Stromal cell of bone marrow (primary cell): ENCODE measurements around the gene CASD1.

Source experiments
- DNase-seq: peaks from one replicate; pipeline ENCODE4 v3.0.0-alpha.2; 2012; ENCODE audit warnings: low read depth

The CASD1 gene

GRCh38 chr7:94509264-94509886 lies at the start of gene CASD1:
Gene CASD1 (plus strand): TSS chr7:94509809. CDS start chr7:94510085, 276 bp downstream.
- no peak for DNase-seq

- no peak for DNase-seq
These were observed 43.1 kb upstream of the CASD1 start for GRCh38 chr7:94466516-94466915.

DNA sequence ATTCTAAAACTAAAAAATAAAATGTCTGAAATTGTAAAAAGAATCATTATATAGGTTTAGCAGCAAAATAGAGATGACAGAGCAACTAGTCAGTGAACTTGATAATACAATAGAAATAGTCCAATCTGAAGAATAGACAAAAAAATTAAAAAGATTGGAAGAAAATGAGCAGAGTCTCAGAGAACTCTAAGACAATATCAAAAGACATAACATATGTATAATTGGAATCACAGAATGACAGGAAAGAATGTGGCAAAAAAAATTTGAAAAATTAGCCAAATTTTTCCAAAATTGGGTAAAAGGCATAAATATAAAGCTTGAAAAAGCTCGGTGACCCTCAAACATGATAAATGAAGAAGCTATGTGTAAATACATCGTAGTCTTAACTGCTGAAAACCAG lies 38.0 kb upstream of the CASD1 start:
- no peak for DNase-seq

GRCh38 chr7:94472608-94473007 lies 37.0 kb upstream of the CASD1 start:
- DNase-seq = no peak

GRCh38 chr7:94476251-94476840 lies 33.3 kb upstream of the CASD1 start:
- DNase-seq = no peak

DNA sequence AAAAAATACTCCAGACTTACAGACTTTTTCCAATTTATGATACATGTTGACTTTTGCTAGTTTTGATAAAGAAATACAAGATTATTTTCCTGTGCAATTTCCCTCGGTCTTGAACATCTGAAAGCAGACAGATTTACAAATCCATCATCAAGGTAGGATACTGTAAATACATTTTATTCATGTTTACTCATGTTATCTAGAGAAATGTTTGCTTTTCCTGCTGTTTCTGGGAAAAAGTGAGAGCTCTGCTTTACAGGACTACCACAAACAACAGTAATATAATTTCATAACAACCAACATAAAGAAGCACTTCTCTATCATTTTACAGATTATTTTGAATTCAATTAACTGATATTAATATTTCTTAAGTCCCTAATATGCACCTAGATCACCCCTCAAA lies 31.7 kb upstream of the CASD1 start:
- DNase-seq = no peak

DNA sequence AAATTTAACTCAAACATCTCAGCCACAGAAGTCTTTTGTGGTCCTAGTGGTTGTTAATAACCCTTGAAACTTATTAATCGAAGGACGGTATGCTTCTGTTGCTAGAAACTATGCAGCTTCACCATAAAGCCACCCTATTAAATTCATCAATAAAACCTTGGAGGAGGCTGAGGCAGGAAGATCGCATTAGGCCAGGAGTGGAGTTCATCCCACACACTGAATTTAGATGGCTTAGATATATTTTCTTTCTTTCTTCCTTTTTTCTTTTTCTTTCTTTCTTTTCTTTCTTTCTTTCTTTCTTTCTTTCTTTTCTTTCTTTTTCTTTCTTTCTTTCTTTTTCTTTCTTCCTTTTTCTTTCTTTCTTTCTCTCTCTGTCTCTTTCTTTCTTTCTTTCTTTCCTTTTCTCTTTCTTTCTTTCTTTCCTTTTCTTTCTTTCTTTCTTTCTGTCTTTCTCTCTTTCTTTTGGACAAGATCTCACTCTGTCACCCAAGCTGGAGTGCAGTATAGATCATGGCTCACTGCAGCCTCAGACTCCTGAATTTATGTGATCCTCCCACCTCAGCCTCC lies 30.9 kb upstream of the CASD1 start:
- no peak for DNase-seq

DNA sequence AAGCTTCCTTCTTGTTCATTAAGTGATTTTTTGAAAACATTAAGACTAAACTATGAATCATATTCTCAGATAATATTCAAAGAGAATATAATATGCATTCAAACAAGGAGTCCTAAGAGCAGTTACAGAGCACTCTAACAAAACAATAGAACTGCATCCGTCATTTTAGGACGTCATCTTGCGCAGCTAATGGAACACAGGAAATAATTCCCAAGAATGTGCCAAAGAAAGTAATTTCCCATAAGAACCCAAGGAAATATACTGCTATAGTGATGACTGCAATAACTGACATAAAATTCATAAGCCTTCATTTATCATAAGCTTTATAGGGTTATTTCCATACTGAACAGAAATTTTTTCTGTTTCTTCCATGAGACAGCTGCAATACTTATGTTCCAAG lies 28.3 kb upstream of the CASD1 start:
- no peak for DNase-seq

DNA sequence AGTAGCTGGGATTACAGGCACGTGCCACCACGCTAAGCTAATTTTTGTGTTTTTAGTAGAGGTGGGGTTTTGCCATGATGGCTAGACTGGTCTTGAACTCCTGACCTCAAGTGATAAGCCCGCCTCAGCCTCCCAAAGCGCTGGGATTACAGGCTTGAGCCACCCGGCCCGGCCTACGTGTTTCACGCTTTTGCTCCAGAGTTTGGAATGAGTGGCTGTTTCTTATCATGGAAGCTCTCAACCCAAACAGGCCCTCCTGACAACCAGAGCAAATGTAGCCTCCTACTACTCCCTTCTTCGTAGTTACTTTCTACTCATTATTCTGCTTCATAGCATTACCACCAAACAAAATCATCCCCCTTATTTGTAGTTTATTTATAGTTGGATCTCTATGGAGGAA lies 26.8 kb upstream of the CASD1 start:
- no peak for DNase-seq

DNA sequence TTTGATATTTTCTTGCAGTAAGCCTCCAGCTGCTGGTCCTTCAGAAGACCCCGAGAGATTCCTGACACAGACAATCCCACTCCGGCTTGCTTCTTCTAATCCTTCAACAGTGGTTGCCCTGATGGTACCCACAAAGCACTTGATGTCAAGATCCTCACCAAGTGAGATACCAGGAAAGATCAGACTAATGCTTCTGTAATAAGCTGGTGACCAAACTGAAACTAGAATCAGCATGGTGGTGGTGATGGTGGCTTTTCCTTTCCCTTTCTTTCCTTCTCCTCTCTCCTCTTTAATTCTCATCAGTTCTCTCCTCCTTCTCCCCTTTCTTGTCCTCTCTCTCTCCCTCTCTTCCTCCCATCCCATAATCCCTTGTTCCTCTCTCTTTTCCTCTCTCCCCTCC lies 25.8 kb upstream of the CASD1 start:
- DNase-seq = no peak

DNA sequence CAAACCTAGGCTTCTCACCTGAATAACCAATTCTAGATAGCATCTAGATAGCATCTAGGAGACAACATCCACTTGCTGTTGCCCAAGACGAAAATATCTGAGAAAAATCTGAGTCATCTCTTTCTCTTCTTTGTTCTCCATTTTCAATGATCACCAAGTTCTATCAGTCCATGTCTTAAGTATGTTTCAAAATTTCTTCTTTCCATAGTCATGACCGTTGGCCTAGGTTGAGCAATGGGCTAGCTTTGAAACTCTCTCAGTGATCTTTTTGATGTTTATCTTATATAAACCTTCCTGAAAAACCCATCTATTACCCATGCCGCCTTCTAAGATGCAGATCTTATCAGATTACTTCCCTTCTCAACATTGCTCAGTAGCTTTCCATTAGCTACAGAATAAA lies 23.4 kb upstream of the CASD1 start:
- no peak for DNase-seq

DNA sequence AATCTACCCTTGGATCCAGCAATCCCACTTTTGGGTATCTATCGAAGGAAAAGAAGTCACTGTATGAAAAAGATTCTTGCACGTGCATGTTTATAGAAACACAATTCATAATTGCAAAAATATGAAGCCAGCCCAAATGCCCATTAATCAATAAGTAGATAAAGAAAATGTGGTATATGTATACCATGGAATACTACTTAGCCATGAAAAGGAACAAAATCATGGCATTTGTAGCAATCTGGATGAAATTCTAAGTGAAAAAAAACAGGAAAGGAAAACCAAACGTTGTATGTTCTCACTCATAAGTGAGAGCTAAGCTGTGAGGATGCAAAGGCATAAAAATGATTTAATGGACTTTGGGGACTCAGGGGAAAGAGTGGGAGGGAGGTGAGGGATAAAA lies 18.2 kb upstream of the CASD1 start:
- no peak for DNase-seq

- DNase-seq = no peak
These were observed 17.0 kb upstream of the CASD1 start for GRCh38 chr7:94492601-94493000.

DNA sequence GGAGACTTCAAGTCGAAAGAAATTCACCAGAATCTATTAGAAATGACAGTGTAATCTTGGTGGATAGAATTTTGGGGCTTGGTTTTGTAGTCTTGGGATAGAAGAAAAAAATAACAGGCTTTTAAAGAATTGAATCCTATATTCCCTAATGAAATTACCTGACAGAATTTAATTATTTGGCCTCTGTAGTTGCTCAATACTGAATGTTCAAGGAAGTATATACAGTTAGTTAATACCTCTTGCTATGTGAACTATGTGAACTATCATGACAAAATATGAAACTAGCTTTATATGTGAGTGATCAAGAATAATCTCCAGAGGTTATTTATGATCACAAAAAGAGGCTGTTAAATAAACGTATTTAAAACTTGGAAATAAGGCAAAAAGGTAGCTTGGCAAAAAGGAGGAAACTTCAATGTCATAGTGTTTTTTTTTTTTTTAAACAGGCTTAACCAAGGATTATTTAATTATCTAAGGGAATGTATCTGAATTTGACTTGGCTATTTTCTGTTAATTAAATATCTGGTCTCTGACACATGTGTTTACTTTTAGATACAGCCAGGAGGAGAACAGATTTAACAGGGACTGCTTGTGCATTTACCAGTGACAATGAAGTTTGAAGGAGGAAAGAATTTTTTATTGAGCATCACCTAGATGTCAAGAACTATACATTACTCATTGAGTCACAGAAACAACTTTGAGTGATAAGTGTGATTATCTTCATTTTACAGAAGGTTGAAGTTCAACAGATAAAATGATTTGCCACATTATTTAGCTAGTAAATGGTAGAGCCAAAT lies 11.5 kb upstream of the CASD1 start:
- DNase-seq = no peak

- DNase-seq = no peak
These were observed 10.7 kb upstream of the CASD1 start for GRCh38 chr7:94498918-94499317.

- no peak for DNase-seq
These were observed 2.1 kb upstream of the CASD1 start for GRCh38 chr7:94507462-94507861.

GRCh38 chr7:94507962-94508361 lies 1.6 kb upstream of the CASD1 start:
- DNase-seq = no peak

DNA sequence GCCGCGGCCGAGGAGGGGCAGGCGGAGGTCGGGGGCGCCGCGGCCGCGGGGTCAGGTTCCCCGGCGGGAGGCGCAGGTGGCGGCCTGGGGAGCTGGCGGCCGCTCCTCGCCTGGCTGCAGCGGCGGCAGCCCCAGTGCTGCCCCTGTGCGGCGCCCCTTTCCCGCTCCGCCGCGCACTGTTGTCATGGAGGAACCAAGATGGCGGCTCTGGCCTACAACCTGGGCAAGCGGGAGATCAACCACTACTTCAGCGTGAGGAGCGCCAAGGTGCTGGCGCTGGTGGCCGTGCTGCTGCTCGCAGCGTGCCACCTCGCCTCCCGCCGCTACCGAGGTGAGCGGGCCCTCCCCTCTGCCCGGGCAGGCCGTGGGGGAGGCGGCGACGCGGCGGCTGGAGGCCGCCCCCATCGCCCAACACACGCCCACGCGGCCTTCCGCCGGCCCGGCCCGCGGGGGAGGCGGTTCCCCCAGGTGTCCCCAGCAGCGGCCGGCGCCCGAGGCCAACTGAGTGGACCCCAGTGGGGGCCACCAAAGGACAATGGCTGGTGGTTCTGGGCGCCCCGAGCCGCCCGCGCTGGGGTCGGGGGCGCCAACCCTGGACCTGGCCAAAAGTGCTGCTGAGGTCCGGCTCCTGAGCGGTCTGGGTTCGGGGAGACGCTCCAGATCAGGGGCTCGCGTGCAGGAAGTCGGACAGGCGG lies 425 bp downstream of the CASD1 start:
- peak; percentile 41 for DNase-seq

GRCh38 chr7:94510582-94511496 lies 1.2 kb downstream of the CASD1 start:
- DNase-seq = no peak

DNA sequence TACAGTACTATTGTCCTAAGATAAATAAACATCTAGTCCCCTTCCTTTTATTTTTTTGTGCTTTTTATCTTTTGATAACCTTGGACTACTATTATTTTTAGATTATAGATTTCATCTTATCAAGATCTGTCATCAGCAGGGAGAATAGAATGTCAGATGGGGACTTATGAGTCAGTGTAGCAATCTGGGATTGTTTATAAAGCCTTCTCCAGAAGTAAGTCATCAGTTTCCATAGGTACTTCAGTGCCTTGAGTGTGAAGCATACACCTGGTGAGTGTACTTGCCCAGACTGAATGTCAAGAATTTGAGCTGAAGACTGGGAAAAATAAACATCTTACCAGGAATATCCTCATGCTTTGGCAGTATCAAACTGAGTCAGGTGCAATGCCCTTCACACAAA lies 2.1 kb downstream of the CASD1 start:
- DNase-seq = no peak
